K562 (cell line): ENCODE results near the gene MAGI1. TPM values are rescaled to one million over a fixed set of nuclear protein-coding genes. Genes with fewer than 3 reads are reported as not detected.

Source experiments
- ATAC-seq: fragments of 200-7000 bp; cut with Tn5 transposase; 3 replicates; pipeline ENCODE4 v1.9.1; 2020; ENCODE audit warnings: moderate library complexity
- BruUV-seq: library from RNA; stranded (reverse); fragments of 400-500 nt; replicated peaks from 2 replicates; lab custom pipeline; 2021; lab: Mats Ljungman, UMichigan
- CTCF ChIA-PET: fragments of 300-600 bp; formaldehyde crosslinking; extraction: SDS; loops from one replicate; lab custom pipeline; 2021; ENCODE audit warnings: low intra/inter-chr PET ratio; lab: Yijun Ruan, JAX
- POLR2A ChIA-PET: fragments of 300-600, 350-650 bp; sonication (Branson Sonifier 250); formaldehyde crosslinking; extraction: SDS; loops from one replicate; lab custom pipeline; 2021; ENCODE audit warnings: antibody characterized with exemption, inconsistent platforms; lab: Yijun Ruan, JAX
- DNase-seq, 4 experiments: peaks; one replicate each; pipeline versions ENCODE4 v3.0.0 to v3.0.0-alpha.2; 2011 to 2018; ENCODE audit warnings: low spot score in 3 of 4, mixed read lengths in 3 of 4; ENCODE audit errors: extremely low read depth in 1 of 4
- FAIRE-seq: peaks from 2 replicates; lab custom pipeline; 2011; peaks lifted over from hg19 to GRCh38; lab: Jason Lieb, UNC
- H2AFZ ChIP-seq: 2 replicates; pipeline ENCODE4 v1.6.0; 2011; ENCODE audit warnings: low read depth, low read length, control low read depth, inconsistent platforms
- H3K27ac ChIP-seq: fragments of 200-600 bp; 3 replicates; pipeline ENCODE4 v1.8.0; 2011; ENCODE audit warnings: low read depth, mild to moderate bottlenecking, control low read depth, inconsistent platforms, low read length, moderate library complexity, mixed read lengths; ENCODE audit errors: extremely low read depth
- H3K27me3 ChIP-seq, 2 experiments: fragments of 300-600 bp in 1 of 2; 2 replicates in 1 of 2; 3 replicates in 1 of 2; pipeline versions ENCODE4 v1.6.0 to v1.8.0; 2011; ENCODE audit warnings: inconsistent platforms in 2 of 2, low read length in 2 of 2, mild to moderate bottlenecking in 1 of 2, mixed read lengths in 1 of 2, moderate library complexity in 1 of 2; ENCODE audit not compliant: control insufficient read depth in 2 of 2, insufficient read depth in 2 of 2
- H3K36me3 ChIP-seq: fragments of 300-600 bp; 3 replicates; pipeline ENCODE4 v1.8.0; 2011; ENCODE audit warnings: mild to moderate bottlenecking, low read length, inconsistent platforms; ENCODE audit not compliant: control insufficient read depth, insufficient read depth
- H3K4me1 ChIP-seq, 2 experiments: fragments of 200-600 bp in 1 of 2; replicated peaks in 1 of 2; 2 replicates in 1 of 2; 3 replicates in 1 of 2; pipeline versions ENCODE4 v1.5.1 to v1.8.0; 2011; ENCODE audit warnings: inconsistent platforms in 2 of 2, low read length in 2 of 2, mild to moderate bottlenecking in 1 of 2, mixed read lengths in 1 of 2, moderate library complexity in 1 of 2; ENCODE audit not compliant: control insufficient read depth in 2 of 2, insufficient read depth in 2 of 2
- H3K4me2 ChIP-seq: 2 replicates; pipeline ENCODE4 v1.6.1; 2011; ENCODE audit warnings: low read length, control low read depth, inconsistent platforms, mixed read lengths; ENCODE audit not compliant: insufficient read depth
- H3K4me3 ChIP-seq: fragments of 200-600 bp; sonication (generic), shearing (Covaris generic); 2 replicates; pipeline ENCODE4 v1.5.1; 2016; ENCODE audit warnings: control low read depth, inconsistent platforms
- H3K79me2 ChIP-seq: fragments of 200-600 bp; 3 replicates; pipeline ENCODE4 v1.8.0; 2011; ENCODE audit warnings: low read length, inconsistent platforms; ENCODE audit not compliant: control insufficient read depth, insufficient read depth
- H3K9ac ChIP-seq, 2 experiments: 2 replicates each; pipeline versions ENCODE4 v1.6.0 to v1.6.1; 2011; ENCODE audit warnings: low read depth in 2 of 2, low read length in 2 of 2, control low read depth in 1 of 2, inconsistent platforms in 1 of 2, mild to moderate bottlenecking in 1 of 2, mixed read lengths in 1 of 2; ENCODE audit not compliant: insufficient read depth in 1 of 2
- H3K9me1 ChIP-seq: one replicate; pipeline ENCODE4 v1.6.0; 2011; ENCODE audit warnings: inconsistent platforms, mild to moderate bottlenecking, low read length, moderate library complexity; ENCODE audit not compliant: control insufficient read depth, insufficient read depth
- H3K9me3 ChIP-seq: replicated peaks from 2 replicates; pipeline ENCODE4 v1.5.1; 2011; ENCODE audit warnings: low read depth, low read length, inconsistent platforms; ENCODE audit not compliant: control insufficient read depth, insufficient read depth
- H4K20me1 ChIP-seq: replicated peaks from 2 replicates; pipeline ENCODE4 v1.6.1; 2011; ENCODE audit warnings: low read length, inconsistent platforms, mixed read lengths; ENCODE audit not compliant: control insufficient read depth, insufficient read depth
- ARID3A ChIP-seq: IDR thresholded peaks from 2 replicates; pipeline ENCODE4 v1.6.1; 2012; ENCODE audit warnings: low read depth, low read length, improper control_type of control experiment, borderline replicate concordance
- HDAC1 ChIP-seq, 2 experiments: fragments of 450-650 bp; IDR thresholded peaks; 2 replicates each; pipeline ENCODE4 v1.6.1; 2016 to 2017; ENCODE audit warnings: inconsistent platforms in 1 of 2, mild to moderate bottlenecking in 1 of 2, moderate library complexity in 1 of 2
- MIER1 ChIP-seq: fragments of 450-650 bp; IDR thresholded peaks from 2 replicates; pipeline ENCODE4 v1.6.1; 2016; ENCODE audit warnings: antibody characterized with exemption, mild to moderate bottlenecking, low read depth
- MLX ChIP-seq, 2 experiments: fragments of 450-650 bp in 1 of 2; sonication (generic) in 1 of 2; formaldehyde crosslinking; conservative IDR thresholded peaks; 2 replicates each; pipeline versions ENCODE4 v1.4.0 to v1.8.1; 2020 to 2022; ENCODE audit warnings: mild to moderate bottlenecking in 1 of 2, missing genetic modification reagents in 1 of 2
- POLR2H ChIP-seq: IDR thresholded peaks from 2 replicates; pipeline ENCODE4 v1.6.1; 2016; ENCODE audit warnings: missing genetic modification characterization, low read depth, mild to moderate bottlenecking, control low read depth, missing compliant biosample characterization, moderate library complexity
- POLR3G ChIP-seq: IDR thresholded peaks from 2 replicates; pipeline ENCODE4 v1.6.1; 2011; ENCODE audit not compliant: insufficient read length, insufficient replicate concordance; ENCODE audit errors: extremely low read depth
- PTBP1 ChIP-seq: fragments of 200-400 bp; formaldehyde crosslinking; IDR thresholded peaks from 2 replicates; pipeline ENCODE4 v1.6.1; 2017; ENCODE audit warnings: low read depth, low read length
- RBM17 ChIP-seq: fragments of 200-400 bp; formaldehyde crosslinking; IDR thresholded peaks from 2 replicates; pipeline ENCODE4 v1.6.1; 2017; ENCODE audit warnings: low read depth, mild to moderate bottlenecking, low read length, borderline replicate concordance
- RUNX1 ChIP-seq: sonication (generic); IDR thresholded peaks from 2 replicates; pipeline ENCODE4 v1.6.1; 2016; ENCODE audit warnings: antibody characterized with exemption, low read depth
- TOE1 ChIP-seq, 2 experiments: fragments of 450-650 bp in 1 of 2; sonication (generic) in 1 of 2; formaldehyde crosslinking in 1 of 2; IDR thresholded peaks; 2 replicates each; pipeline versions ENCODE4 v1.7.1 to v1.8.0; 2016 to 2022; ENCODE audit warnings: borderline replicate concordance in 2 of 2, mild to moderate bottlenecking in 2 of 2, antibody characterized with exemption in 1 of 2, inconsistent platforms in 1 of 2, low read depth in 1 of 2, missing genetic modification reagents in 1 of 2, moderate library complexity in 1 of 2
- ZBTB12 ChIP-seq: fragments of 250-450 bp; sonication (Bioruptor Pico); IDR thresholded peaks from 2 replicates; pipeline ENCODE4 v1.4.0; 2020
- ZNF695 ChIP-seq: fragments of 450-650 bp; formaldehyde crosslinking; IDR thresholded peaks from 2 replicates; pipeline ENCODE4 v1.4.0; 2020; ENCODE audit warnings: mild to moderate bottlenecking, moderate library complexity
- WGBS: fragments of 100-300 bp; shearing (Covaris generic); methylation state at CpG from one replicate; pipeline ENCODE4 v1.1.6; 2016; ENCODE audit warnings: low coverage, mixed read lengths; ENCODE audit not compliant: insufficient coverage; ENCODE audit errors: missing lambda C conversion rate; 5-methylcytosine and 5-hydroxymethylcytosine counted together
- in situ Hi-C: fragments of 300-500 bp; cut with MboI; formaldehyde crosslinking; loops from 4 replicates; pipeline ENCODE4 v1.15.0; 2018; ENCODE audit warnings: inconsistent platforms, mixed read lengths
- intact Hi-C: fragments of 100-400 bp; cut with micrococcal nuclease; formaldehyde crosslinking; loops from 2 replicates; pipeline ENCODE4 v1.14.2; 2022
- polyA plus RNA-seq, 8 experiments: library from polyadenylated mRNA; depleted of rRNA in 4 of 8; stranded (reverse) in 5 of 8; unstranded in 3 of 8; fragments of >200 nt; fragmentation: Nextera tagmentation in 2 of 8; fragmentation: Illumina TruSeq in 1 of 8; extraction: Ambion mirVana in 2 of 8; extraction: Trizol in 1 of 8; gene quantifications; 2 replicates each; pipeline versions ENCODE4 v1.2.1 to v1.2.3, GENCODE V29; 2011 to 2014; ENCODE audit warnings: inconsistent platforms in 1 of 8, missing spikeins in 1 of 8
- total RNA-seq, 7 experiments: library from RNA; depleted of rRNA in 6 of 7; stranded (reverse); fragments of >200 nt in 6 of 7; fragmentation: Illumina TruSeq in 2 of 7; extraction: Trizol in 2 of 7; gene quantifications; 2 replicates each; pipeline versions ENCODE4 v1.2.1 to v1.2.3, GENCODE V29; 2011 to 2021; ENCODE audit warnings: low replicate concordance in 1 of 7
- TF ChIP-seq, protein P1 (sequence below): fragments of 250-450 bp; sonication (Bioruptor Pico); IDR thresholded peaks from 2 replicates; pipeline ENCODE4 v1.8.0; 2022; ENCODE audit warnings: inconsistent platforms, mild to moderate bottlenecking, moderate library complexity, borderline replicate concordance
- TF ChIP-seq, protein P2 (sequence below), 2 experiments: IDR thresholded peaks; 2 replicates each; pipeline ENCODE4 v1.6.1; 2012; ENCODE audit warnings: improper control_type of control experiment in 2 of 2, low read depth in 2 of 2, low read length in 2 of 2, borderline replicate concordance in 1 of 2

MAGI1 gene
- total and polyA plus RNA-seq, 9 of the 15 experiments (the other 6 are each of a cell fraction or from before 2014, with no cell fraction given): 7.8 to 59.4 (median 43.2) TPM

GRCh38 chr3:65377637-65378036 is 661.1 kb downstream of the MAGI1 start:
- Histone ChIP-seq H3K4me3 (no peak overlapping the region), H3K9ac (no peak overlapping the region), H3K4me1 (no peaks in the 10 kb centered on the region), H3K9me3 (no peaks in the 10 kb centered on the region), H3K27me3 (no peaks in the 10 kb centered on the region), H4K20me1 (no peaks in the 10 kb centered on the region), H3K36me3 (peaks cover 59% of the 10 kb centered on the region; the same call in 2 of the 3 replicates), H2AFZ (no peak overlapping the region), H3K9me1 (no peaks in the 10 kb centered on the region), H3K4me2 (no peak overlapping the region), H3K27ac (no peak overlapping the region), H3K79me2 (no peaks in the 10 kb centered on the region)
- in situ Hi-C loops: no loop called here
- CTCF ChIA-PET: no interaction called here
- POLR2A ChIA-PET: no interaction called here
- ATAC-seq: no peak
- FAIRE-seq: no peak
- intact Hi-C loops: no loop called here
- 43% methylated on average over 2 of the region's 2 CpGs for whole genome bisulfite sequencing
- BruUV-seq: no TSS peak
- DNase-seq: no peak
- TF ChIP-seq RUNX1 (no peak), ARID3A (no peak), MLX (CRISPR knock-in tag; conservative IDR thresholded peaks at IDR 0.05) (no peak), POLR2H (no peak), TOE1 (IDR thresholded peaks at IDR 0.05; ENCODE audit: borderline replicate concordance) (no peak), TOE1 (CRISPR knock-in tag; IDR thresholded peaks at IDR 0.05; ENCODE audit: borderline replicate concordance, low read depth) (no peak), ZNF695 (CRISPR knock-in tag) (no peak), MIER1 (no peak), PTBP1 (no peak), RBM17 (no peak), POLR3G (no peak), ZBTB12 (no peak), HDAC1 (IDR thresholded peaks at IDR 0.05) (no peak)
- TF ChIP-seq, protein P1, sequence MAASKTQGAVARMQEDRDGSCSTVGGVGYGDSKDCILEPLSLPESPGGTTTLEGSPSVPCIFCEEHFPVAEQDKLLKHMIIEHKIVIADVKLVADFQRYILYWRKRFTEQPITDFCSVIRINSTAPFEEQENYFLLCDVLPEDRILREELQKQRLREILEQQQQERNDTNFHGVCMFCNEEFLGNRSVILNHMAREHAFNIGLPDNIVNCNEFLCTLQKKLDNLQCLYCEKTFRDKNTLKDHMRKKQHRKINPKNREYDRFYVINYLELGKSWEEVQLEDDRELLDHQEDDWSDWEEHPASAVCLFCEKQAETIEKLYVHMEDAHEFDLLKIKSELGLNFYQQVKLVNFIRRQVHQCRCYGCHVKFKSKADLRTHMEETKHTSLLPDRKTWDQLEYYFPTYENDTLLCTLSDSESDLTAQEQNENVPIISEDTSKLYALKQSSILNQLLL (CRISPR knock-in tag): no peak
- TF ChIP-seq, protein P2, sequence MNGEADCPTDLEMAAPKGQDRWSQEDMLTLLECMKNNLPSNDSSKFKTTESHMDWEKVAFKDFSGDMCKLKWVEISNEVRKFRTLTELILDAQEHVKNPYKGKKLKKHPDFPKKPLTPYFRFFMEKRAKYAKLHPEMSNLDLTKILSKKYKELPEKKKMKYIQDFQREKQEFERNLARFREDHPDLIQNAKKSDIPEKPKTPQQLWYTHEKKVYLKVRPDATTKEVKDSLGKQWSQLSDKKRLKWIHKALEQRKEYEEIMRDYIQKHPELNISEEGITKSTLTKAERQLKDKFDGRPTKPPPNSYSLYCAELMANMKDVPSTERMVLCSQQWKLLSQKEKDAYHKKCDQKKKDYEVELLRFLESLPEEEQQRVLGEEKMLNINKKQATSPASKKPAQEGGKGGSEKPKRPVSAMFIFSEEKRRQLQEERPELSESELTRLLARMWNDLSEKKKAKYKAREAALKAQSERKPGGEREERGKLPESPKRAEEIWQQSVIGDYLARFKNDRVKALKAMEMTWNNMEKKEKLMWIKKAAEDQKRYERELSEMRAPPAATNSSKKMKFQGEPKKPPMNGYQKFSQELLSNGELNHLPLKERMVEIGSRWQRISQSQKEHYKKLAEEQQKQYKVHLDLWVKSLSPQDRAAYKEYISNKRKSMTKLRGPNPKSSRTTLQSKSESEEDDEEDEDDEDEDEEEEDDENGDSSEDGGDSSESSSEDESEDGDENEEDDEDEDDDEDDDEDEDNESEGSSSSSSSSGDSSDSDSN (IDR thresholded peaks at IDR 0.05; ENCODE audit: borderline replicate concordance in 1 of 2, low read depth in 2 of 2, low read length in 2 of 2): no peak
